Right atrium auricular region (tissue), 2 donors: Measurements from ENCODE around the gene TBC1D12. TPM values are rescaled to one million over a fixed set of nuclear protein-coding genes. Genes with fewer than 3 reads are reported as not detected.

Source experiments
- DNase-seq: peaks from one replicate; pipeline ENCODE4 v3.0.0-alpha.2; 2019; ENCODE audit warnings: low spot score
- H3K27ac ChIP-seq, 2 donors: fragments of 200-600 bp; sonication (generic); 1 replicate in 1 of 2; 2 replicates in 1 of 2; pipeline ENCODE4 v1.5.1; 2016 to 2019
- H3K27me3 ChIP-seq, 2 donors: fragments of 200-600 bp; sonication (generic); one replicate each; pipeline versions ENCODE4 v1.5.1 to v1.6.0; 2017 to 2019
- H3K36me3 ChIP-seq: fragments of 200-600 bp; sonication (generic); one replicate; pipeline ENCODE4 v1.5.1; 2016
- H3K4me1 ChIP-seq, 2 donors: fragments of 200-600 bp; sonication (generic); one replicate each; pipeline versions ENCODE4 v1.5.1 to v1.6.0; 2017 to 2019
- H3K4me3 ChIP-seq, 2 donors: fragments of 200-600 bp; sonication (generic); 1 replicate in 1 of 2; 2 replicates in 1 of 2; pipeline ENCODE4 v1.5.1; 2017 to 2019; ENCODE audit warnings: mild to moderate bottlenecking in 1 of 2, moderate library complexity in 1 of 2
- H3K9me3 ChIP-seq, 2 donors: fragments of 200-600 bp; sonication (generic); one replicate each; pipeline ENCODE4 v1.5.1; 2019
- CTCF ChIP-seq, 2 donors: fragments of 200-600 bp; sonication (generic); IDR thresholded peaks; one replicate each; pipeline ENCODE4 v1.5.1; 2019; ENCODE audit warnings: antibody characterized with exemption in 2 of 2
- total RNA-seq, 2 donors: library from RNA; depleted of rRNA; stranded (reverse); fragments of >200 nt; gene quantifications; one replicate each; pipeline ENCODE4 v1.1.0, GENCODE V29; 2016

TBC1D12 gene
- total RNA-seq, result 1 to 10 TPM; 5.2 to 8.4 TPM

- H3K36me3 ChIP-seq, result no peaks in the 10 kb centered on the region
- H3K27me3 ChIP-seq, result no peaks in the 10 kb centered on the region
- peak within 1 kb of the TSS; percentile 69 to 78 for H3K4me3 ChIP-seq
- DNase-seq, result peak; percentile 97
- H3K4me1 ChIP-seq, result peaks cover 0 to 9% of the 10 kb centered on the region in 2 donors
- TF ChIP-seq CTCF (IDR thresholded peaks at IDR 0.05), result peak in 1 of 2 donors; percentile 17
- peak within 1 kb of the TSS; percentile 90 to 96 for H3K27ac ChIP-seq
- H3K9me3 ChIP-seq, result no peaks in the 10 kb centered on the region
Observed at GRCh38 chr10:94402204-94402842, at the start of gene TBC1D12. Gene TBC1D12 (plus strand): TSS chr10:94402541. CDS start chr10:94402614, 73 bp downstream.

- no peak overlapping the region for H3K4me3 ChIP-seq
- H3K27me3 ChIP-seq, result no peaks in the 10 kb centered on the region
- peaks cover 0 to 3% of the 10 kb centered on the region in 2 donors for H3K9me3 ChIP-seq
- no peak for TF ChIP-seq CTCF (IDR thresholded peaks at IDR 0.05)
- peaks cover 21% of the 10 kb centered on the region for H3K36me3 ChIP-seq
- no peak for DNase-seq
- H3K4me1 ChIP-seq, result peaks cover 0 to 2% of the 10 kb centered on the region in 2 donors
- no peak overlapping the region for H3K27ac ChIP-seq
Observed at GRCh38 chr10:94353336-94353735, 49.0 kb upstream of the TBC1D12 start.

GRCh38 chr10:94355841-94356240 lies 46.5 kb upstream of the TBC1D12 start:
- H3K36me3 ChIP-seq, result peaks cover 11% of the 10 kb centered on the region
- H3K27me3 ChIP-seq, result no peaks in the 10 kb centered on the region
- TF ChIP-seq CTCF (IDR thresholded peaks at IDR 0.05), result no peak
- no peak overlapping the region for H3K27ac ChIP-seq
- peaks cover 0 to 3% of the 10 kb centered on the region in 2 donors for H3K9me3 ChIP-seq
- no peak for DNase-seq
- no peak overlapping the region for H3K4me3 ChIP-seq
- peaks cover 0 to 7% of the 10 kb centered on the region in 2 donors for H3K4me1 ChIP-seq

GRCh38 chr10:94357193-94357592 lies 45.1 kb upstream of the TBC1D12 start:
- Histone ChIP-seq H3K27ac (no peak overlapping the region), H3K36me3 (peaks cover 11% of the 10 kb centered on the region)
- no peak for TF ChIP-seq CTCF (IDR thresholded peaks at IDR 0.05)

GRCh38 chr10:94358480-94358879 lies 43.9 kb upstream of the TBC1D12 start:
- no peak for DNase-seq
- Histone ChIP-seq H3K27ac (no peak overlapping the region), H3K27me3 (no peaks in the 10 kb centered on the region), H3K4me3 (no peak overlapping the region), H3K4me1 (peaks cover 0 to 27% of the 10 kb centered on the region in 2 donors), H3K36me3 (peaks cover 11% of the 10 kb centered on the region), H3K9me3 (no peaks in the 10 kb centered on the region)
- no peak for TF ChIP-seq CTCF (IDR thresholded peaks at IDR 0.05)

More at GRCh38 chr10:94357193-94357592, 45.1 kb upstream of the TBC1D12 start:
- peaks cover 0 to under 1% of the 10 kb centered on the region in 2 donors for H3K9me3 ChIP-seq
- H3K4me1 ChIP-seq, result peaks cover 0 to 20% of the 10 kb centered on the region in 2 donors
- no peak for DNase-seq
- no peak overlapping the region for H3K4me3 ChIP-seq
- no peaks in the 10 kb centered on the region for H3K27me3 ChIP-seq
